Keratinocyte (primary cell): ENCODE data around the gene PTPRN2. TPM values are rescaled to one million over a fixed set of nuclear protein-coding genes. Genes with fewer than 3 reads are reported as not detected.

Source experiments
- DNase-seq: peaks from one replicate; pipeline ENCODE4 v3.0.0-alpha.2; 2011; ENCODE audit warnings: low read depth, missing footprints, low spot score
- FAIRE-seq: peaks from 2 replicates; lab custom pipeline; 2011; peaks lifted over from hg19 to GRCh38; lab: Jason Lieb, UNC
- H2AFZ ChIP-seq: 2 replicates; pipeline ENCODE4 v1.6.0; 2012; ENCODE audit warnings: low read length, control low read depth, inconsistent platforms; ENCODE audit not compliant: control insufficient read depth
- H3K27ac ChIP-seq: 2 replicates; pipeline ENCODE4 v1.5.1; 2011; ENCODE audit warnings: low read length; ENCODE audit not compliant: control insufficient read depth, insufficient read depth
- H3K27me3 ChIP-seq: 3 replicates; pipeline ENCODE4 v1.6.0; 2011; ENCODE audit warnings: low read length; ENCODE audit not compliant: control insufficient read depth, insufficient read depth; ENCODE audit errors: extremely low read depth
- H3K36me3 ChIP-seq, 2 experiments: 2 replicates in 1 of 2; 3 replicates in 1 of 2; pipeline ENCODE4 v1.5.1; 2011; ENCODE audit warnings: low read length in 2 of 2, mild to moderate bottlenecking in 1 of 2; ENCODE audit not compliant: control insufficient read depth in 2 of 2, insufficient read depth in 2 of 2; ENCODE audit errors: extremely low read depth in 1 of 2
- H3K4me1 ChIP-seq: 3 replicates; pipeline ENCODE4 v1.5.1; 2011; ENCODE audit warnings: low read length; ENCODE audit not compliant: control insufficient read depth, insufficient read depth; ENCODE audit errors: extremely low read depth
- H3K4me2 ChIP-seq: 3 replicates; pipeline ENCODE4 v1.6.0; 2011; ENCODE audit warnings: low read depth, low read length; ENCODE audit not compliant: control insufficient read depth, insufficient read depth; ENCODE audit errors: extremely low read depth
- H3K4me3 ChIP-seq, 3 experiments: fragments of 200-600 bp in 1 of 3; sonication (generic) in 1 of 3; 2 replicates in 2 of 3; 3 replicates in 1 of 3; pipeline ENCODE4 v1.5.1; 2011 to 2016; ENCODE audit warnings: low read length in 3 of 3, mild to moderate bottlenecking in 3 of 3, control low read depth in 2 of 3, inconsistent platforms in 1 of 3, low read depth in 1 of 3, mixed read lengths in 1 of 3, mixed run types in 1 of 3, moderate library complexity in 1 of 3; ENCODE audit not compliant: control insufficient read depth in 2 of 3, insufficient read depth in 2 of 3; ENCODE audit errors: extremely low read depth in 1 of 3
- H3K79me2 ChIP-seq: 2 replicates; pipeline ENCODE4 v1.6.0; 2012; ENCODE audit warnings: low read length; ENCODE audit not compliant: control insufficient read depth, insufficient read depth
- H3K9ac ChIP-seq: 3 replicates; pipeline ENCODE4 v1.6.0; 2011; ENCODE audit warnings: low read length; ENCODE audit not compliant: control insufficient read depth, insufficient read depth; ENCODE audit errors: extremely low read depth
- H3K9me1 ChIP-seq: 3 replicates; pipeline ENCODE4 v1.6.0; 2011; ENCODE audit warnings: low read length; ENCODE audit not compliant: control insufficient read depth, insufficient read depth; ENCODE audit errors: extremely low read depth
- H3K9me3 ChIP-seq: 2 replicates; pipeline ENCODE4 v1.5.1; 2012; ENCODE audit warnings: low read depth, low read length; ENCODE audit not compliant: control insufficient read depth
- H4K20me1 ChIP-seq: 3 replicates; pipeline ENCODE4 v1.6.0; 2011; ENCODE audit warnings: low read length; ENCODE audit not compliant: control insufficient read depth, insufficient read depth; ENCODE audit errors: extremely low read depth
- CTCF ChIP-seq, 3 experiments: IDR thresholded peaks in 1 of 3; conservative IDR thresholded peaks in 1 of 3; optimal IDR thresholded peaks in 1 of 3; 2 replicates in 2 of 3; 3 replicates in 1 of 3; pipeline versions ENCODE3 to v1.5.1; 2011; ENCODE audit warnings: low read length in 3 of 3, mild to moderate bottlenecking in 3 of 3, moderate library complexity in 2 of 3, control low read depth in 1 of 3, inconsistent platforms in 1 of 3; ENCODE audit not compliant: insufficient read depth in 2 of 3; ENCODE audit errors: extremely low read depth in 1 of 3
- EZH2 ChIP-seq: IDR thresholded peaks from one replicate; pipeline ENCODE4 v1.6.1; 2012; ENCODE audit warnings: inconsistent platforms, mild to moderate bottlenecking, low read length, moderate library complexity
- dilution Hi-C: fragments of 300-500 bp; cut with MboI; formaldehyde crosslinking; loops from one replicate; pipeline ENCODE4 v1.7.0; 2020; ENCODE audit warnings: low sequenced_read_pairs; ENCODE audit not compliant: extremely low pct_ligation_motif_present
- polyA plus RNA-seq, 5 experiments: library from polyadenylated mRNA; depleted of rRNA in 3 of 5; stranded (reverse) in 3 of 5; stranded (forward) in 1 of 5; unstranded in 1 of 5; fragments of >200 nt; gene quantifications; 1 replicate in 1 of 5; 2 replicates in 3 of 5; 3 replicates in 1 of 5; pipeline versions ENCODE4 v1.2.1 to v1.2.3, GENCODE V29; 2011 to 2012; ENCODE audit warnings: missing spikeins in 2 of 5, low read depth in 1 of 5, low replicate concordance in 1 of 5

Gene PTPRN2
- polyA plus RNA-seq, 1 donor (not counting 4 experiments of a cell fraction or from before 2014, with no cell fraction given) = not detected

- no peak overlapping the region for H3K27ac ChIP-seq
- dilution Hi-C loops = no loop called here
- TF ChIP-seq EZH2 = no peak
- TF ChIP-seq CTCF (optimal IDR thresholded peaks at IDR 0.05 in 1 of 3, IDR thresholded peaks at IDR 0.05 in 1 of 3, conservative IDR thresholded peaks at IDR 0.05 in 1 of 3; ENCODE audit: extremely low read depth in 1 of 3, insufficient read depth in 2 of 3, low read length in 3 of 3) = no peak
Observed at GRCh38 chr7:157844611-157845010, 743.0 kb downstream of the PTPRN2 start.

DNA sequence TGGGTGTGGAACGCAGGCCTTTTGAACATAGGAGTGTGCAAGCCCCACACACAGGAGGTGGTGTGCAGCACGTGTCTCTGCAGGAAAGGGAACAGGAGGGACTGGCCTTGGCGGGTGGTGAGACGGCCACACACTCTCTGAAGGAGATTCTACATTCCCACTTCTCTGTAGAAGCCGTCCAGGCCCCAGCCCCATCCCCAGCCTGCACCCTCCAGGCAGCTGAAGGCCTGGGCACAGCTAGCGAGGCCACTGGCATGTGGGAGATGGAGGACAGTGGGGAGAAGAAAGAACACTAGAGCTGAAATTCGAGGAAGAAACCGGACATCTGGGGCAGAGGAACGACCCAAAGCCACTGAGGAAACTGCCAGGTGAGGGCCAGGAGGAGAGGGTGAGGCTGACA, 743.5 kb downstream of the PTPRN2 start:
- H3K4me2 ChIP-seq = no peak overlapping the region
- H3K9ac ChIP-seq = no peak overlapping the region
- FAIRE-seq (no peak), DNase-seq (no peak)
- no peaks in the 10 kb centered on the region for H3K9me1 ChIP-seq
- no peak overlapping the region for H3K4me3 ChIP-seq
- H3K27ac ChIP-seq = no peak overlapping the region
- no peaks in the 10 kb centered on the region for H3K4me1 ChIP-seq
- dilution Hi-C loops = no loop called here
- H4K20me1 ChIP-seq = no peaks in the 10 kb centered on the region
- H3K9me3 ChIP-seq = peaks cover 20% of the 10 kb centered on the region
- H3K79me2 ChIP-seq = no peaks in the 10 kb centered on the region
- TF ChIP-seq CTCF (optimal IDR thresholded peaks at IDR 0.05 in 1 of 3, IDR thresholded peaks at IDR 0.05 in 1 of 3, conservative IDR thresholded peaks at IDR 0.05 in 1 of 3; ENCODE audit: extremely low read depth in 1 of 3, insufficient read depth in 2 of 3, low read length in 3 of 3) = no peak
- TF ChIP-seq EZH2 = no peak
- no peaks in the 10 kb centered on the region for H3K36me3 ChIP-seq
- H3K27me3 ChIP-seq = no peaks in the 10 kb centered on the region
- H2AFZ ChIP-seq = no peak overlapping the region

More at GRCh38 chr7:157844611-157845010, 743.0 kb downstream of the PTPRN2 start:
- Histone ChIP-seq H3K4me2 (no peak overlapping the region), H4K20me1 (no peaks in the 10 kb centered on the region), H3K36me3 (no peaks in the 10 kb centered on the region), H2AFZ (no peak overlapping the region), H3K9me3 (peaks cover 21% of the 10 kb centered on the region), H3K27me3 (no peaks in the 10 kb centered on the region), H3K4me3 (no peak overlapping the region), H3K9ac (no peak overlapping the region), H3K9me1 (no peaks in the 10 kb centered on the region), H3K4me1 (no peaks in the 10 kb centered on the region), H3K79me2 (no peaks in the 10 kb centered on the region)
- DNase-seq (no peak), FAIRE-seq (no peak)
